HG02571 (cell line): Measurements from ENCODE around the gene ZNF330.
"Not testable (repeated sequence)": the region's sequence is repeated elsewhere in the genome, so short reads cannot be mapped to it uniquely, and the experiment has no call there.

ENCODE experiments used
- ATAC-seq: cut with Tn5 transposase; IDR thresholded peaks from one replicate; pipeline ENCODE4 v1.9.1; 2021; ENCODE audit warnings: mild to moderate bottlenecking, moderate library complexity; ENCODE audit not compliant: unreplicated experiment

ZNF330 gene

DNA sequence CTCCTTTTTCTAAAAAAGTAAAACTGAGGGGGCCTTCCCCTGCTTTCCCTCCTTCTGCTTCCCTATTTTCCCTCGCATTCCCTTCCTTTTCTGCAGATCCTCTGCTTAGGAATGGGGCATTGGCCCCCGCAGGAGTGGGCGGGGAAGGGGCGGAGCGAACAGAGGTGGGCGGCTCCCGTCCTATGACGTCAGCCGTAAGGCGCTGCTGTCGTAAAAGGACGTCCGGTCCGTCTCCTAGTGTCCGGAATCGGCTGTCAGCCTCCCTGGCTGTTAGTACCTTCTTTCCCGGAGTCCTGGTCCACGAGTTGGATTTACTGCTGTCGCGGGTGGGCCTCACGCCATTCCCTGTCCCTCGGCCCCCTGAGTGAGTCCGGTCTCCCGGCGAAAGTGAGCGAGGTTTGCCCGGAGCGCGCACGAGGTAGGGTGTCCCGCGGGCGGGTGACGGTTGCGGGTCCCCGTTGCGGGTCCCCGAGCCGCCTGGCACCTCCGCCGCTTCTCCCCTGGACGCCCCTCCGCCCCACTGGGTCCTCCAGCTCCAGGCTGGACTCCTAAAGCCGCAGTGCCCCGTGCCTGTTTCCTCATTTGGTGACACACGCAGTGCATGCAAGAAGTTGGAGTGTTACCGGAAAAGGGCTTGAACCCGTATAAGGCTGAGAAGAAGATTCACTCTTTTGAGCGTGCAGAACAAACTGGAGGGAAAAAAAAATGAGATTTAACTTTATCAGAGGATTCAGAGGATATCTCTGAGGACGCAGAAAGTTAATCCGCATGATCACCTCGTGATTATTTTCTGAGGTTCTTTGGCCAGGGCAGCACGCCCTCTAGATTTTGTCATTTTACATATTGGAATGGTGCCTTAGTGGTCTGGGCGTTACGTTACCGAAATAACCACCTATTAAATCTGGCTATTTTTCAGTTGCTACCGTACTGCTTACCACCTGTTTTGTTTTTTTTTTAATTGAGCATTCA is at the start of gene ZNF330:
Gene ZNF330, plus strand, starts transcription at position 205 of the 969 bp plus-strand sequence. CDS start 1,477 bp downstream, outside the sequence.
- peak; percentile 86 for ATAC-seq

DNA sequence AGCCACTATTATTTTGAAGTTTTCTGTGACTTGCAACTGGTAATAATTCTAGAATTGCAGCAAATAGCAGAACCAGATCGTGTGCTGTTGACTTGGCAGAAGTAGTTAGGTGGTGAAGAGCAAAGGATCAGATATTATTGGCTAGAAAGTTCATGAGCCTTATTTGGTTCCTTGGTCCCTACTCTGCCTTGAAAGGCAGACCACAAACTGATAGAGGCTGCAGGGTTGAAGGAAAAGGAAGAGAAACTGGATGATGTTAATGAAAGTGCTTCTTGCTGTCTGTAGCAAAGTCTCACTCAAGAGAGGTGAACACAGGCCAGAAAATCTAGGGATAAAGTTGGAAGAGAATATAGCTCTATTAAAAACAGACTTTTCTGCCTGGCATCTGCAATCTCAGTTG is 46.2 kb upstream of the ZNF330 start:
- ATAC-seq, result no peak

DNA sequence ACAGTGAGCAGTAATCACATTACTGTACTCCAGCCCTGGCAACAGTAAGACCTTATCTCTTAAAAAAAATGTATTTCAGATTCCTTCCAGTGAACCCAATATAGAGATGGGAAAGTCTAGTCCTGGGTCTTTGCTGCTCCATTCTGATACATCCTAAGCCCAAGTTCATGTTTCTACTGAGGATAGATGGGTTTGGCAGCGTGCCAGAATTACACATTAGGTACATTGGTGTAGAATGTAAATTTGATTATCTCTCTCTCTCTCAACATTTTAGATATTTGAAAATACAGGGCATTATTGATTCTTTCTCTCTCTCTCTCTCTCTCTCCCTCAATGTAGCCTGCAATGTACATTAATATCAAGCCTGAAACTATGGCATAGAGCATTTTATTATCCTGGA is 43.5 kb upstream of the ZNF330 start:
- no peak for ATAC-seq

DNA sequence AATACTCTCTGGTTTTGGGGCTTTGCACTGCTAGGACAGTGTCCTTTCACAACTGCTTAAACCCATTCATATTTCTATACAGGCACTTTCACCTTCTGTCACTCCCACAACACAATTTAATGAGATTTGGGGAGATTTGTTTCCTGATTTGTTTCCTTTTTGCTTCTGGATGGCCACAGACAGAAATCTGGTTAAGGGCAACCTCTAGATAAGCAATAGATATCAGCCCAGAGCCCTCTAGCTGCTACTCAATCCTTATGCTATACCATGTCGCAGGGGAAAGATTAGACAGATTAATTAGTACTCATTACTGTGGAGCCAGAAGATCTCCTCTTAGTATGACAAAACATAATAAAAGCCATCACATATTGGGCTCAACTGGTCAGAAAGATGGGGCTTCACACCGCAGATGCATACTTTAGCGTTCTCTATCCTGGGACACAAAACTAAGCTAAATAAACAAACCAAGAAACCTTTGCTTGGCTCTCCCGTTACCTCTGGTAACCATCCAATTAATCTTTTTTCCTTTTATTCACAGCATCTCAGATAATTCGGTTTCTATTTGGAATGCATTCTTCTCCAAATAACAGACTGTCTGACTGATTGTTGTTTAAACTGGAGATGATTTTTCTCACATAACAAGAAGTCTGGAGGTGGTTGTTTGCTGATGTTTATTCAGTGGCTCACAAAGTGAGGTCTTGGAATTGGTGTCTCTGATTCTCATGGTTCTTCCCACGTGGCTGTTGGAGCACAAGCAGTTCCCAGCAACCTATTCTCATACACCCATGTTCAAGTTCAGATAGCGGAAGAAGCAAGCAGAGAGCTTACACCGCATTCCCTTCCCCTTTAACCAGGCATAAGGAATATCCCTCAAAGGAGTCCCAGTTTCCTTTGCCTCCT is 41.0 kb upstream of the ZNF330 start:
- no peak for ATAC-seq

DNA sequence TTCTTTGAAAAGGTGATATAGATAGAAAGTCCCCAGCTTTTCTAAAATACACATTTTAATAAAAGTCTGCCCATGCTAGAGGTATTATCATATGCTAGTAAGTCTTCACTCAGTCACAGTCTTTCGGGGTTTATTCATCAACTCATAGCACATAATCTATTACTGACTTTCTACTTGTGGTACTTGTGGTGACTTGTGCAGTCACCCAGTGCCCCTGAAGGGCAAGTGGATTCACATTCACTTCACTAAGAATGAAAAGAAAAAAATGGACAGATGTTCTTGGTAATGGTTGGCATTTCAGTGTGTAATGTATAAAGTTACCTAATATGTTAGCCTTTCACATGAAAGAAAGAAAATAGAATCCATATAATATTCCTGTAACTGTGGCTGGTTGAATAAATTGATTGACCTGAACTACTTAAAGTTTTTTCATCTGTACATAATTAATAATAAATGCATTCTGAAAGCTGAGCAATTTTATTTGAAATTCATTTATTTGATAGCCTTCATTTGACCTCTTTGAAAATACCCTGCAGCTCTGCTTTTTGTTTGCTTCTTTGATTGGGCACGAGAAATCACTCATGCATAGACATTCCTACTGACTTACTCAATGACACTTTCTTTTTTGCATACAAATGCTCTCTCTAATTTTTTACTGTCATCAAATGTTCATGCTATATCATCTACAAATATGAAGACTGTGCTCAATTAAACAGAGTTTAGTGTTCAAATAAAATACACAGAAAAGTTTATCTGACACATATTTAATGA is 39.5 kb upstream of the ZNF330 start:
- no peak for ATAC-seq

DNA sequence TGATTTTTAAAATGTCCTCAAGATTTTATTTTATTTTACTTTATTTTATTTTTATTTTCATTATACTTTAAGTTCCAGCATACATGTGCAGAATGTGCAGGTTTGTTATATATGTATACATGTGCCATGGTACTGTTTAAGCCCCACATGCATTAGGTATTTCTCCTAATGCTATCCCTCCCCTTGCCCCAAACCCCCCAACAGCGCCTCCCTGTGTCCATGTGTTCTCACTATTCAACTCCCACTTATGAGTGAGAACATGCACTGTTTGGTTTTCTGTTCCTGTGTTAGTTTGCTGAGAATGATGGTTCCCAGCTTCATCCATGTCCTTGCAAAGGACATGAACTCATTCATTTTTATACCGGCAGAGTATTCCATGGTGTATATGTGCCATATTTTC is 37.2 kb upstream of the ZNF330 start:
- ATAC-seq, result not testable (repeated sequence)

DNA sequence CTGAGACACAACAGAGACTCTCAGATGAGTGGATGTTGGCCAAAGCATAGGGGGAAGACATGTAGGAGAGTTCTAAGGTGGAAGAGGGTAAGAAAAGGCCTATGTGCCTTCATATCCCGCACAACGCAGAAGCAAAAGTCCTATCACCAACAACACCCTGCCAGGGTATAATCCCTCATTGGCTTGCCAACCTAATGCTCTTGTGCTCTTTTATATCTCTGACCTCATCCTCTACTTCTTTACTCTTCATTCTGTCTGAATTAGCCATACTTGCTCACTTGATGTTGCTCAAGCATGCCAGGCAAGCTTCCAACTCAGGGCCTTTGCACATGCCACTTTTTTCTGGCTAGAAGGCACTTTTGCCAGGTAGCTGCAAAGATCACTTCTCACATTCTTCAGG is 28.1 kb upstream of the ZNF330 start:
- no peak for ATAC-seq

DNA sequence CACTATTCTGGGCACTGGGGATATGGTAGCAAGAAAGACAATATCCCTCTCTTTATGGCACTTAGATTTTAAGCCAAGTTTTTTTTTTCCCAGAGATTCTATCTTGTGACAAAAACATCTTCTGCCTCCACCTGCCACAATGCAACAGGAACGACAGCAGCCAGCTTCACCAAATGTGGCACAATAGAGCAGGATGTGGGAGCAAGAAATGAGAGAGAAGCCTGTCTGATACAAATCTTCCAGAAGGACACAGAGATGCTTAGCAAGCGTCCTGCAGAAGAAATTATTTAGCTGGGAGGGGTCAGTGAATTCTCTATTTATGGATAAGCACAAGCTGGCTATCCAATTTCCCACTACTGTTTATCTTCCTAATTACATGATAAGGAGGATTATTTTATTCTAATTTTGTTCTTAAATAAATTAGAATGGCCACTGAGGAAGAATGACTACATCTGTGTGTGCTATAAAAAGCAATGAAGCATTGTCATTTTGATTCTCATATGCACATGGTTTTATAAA is 27.1 kb upstream of the ZNF330 start:
- ATAC-seq, result no peak

DNA sequence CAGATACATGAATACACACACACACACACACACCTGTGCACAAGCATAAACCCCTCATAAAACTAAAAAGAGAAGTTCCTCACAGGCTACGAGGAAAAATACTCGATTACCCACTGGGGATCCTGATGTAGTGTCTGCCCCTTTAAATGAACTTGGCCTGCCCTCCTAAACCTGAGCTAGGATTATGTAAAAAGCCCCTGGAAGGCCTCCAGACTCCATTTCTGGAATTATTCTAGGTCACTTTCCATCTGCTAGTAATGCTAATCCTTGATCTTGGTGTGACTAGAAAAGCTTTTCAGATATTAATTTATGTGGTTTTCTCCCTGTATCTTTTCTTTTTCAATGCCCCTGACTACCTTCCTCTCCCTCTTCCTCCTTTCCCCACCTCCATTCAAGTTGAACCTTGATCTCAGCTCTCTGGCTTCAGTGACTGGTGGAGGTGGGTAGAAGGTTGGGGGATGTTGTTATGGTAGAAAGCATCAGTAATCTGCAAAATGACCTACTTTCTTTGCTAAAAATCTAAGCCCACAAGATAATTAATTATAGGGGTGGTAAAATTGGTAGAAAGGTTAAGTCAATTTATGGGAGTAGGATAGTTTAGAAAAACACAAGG is 25.5 kb upstream of the ZNF330 start:
- no peak for ATAC-seq

DNA sequence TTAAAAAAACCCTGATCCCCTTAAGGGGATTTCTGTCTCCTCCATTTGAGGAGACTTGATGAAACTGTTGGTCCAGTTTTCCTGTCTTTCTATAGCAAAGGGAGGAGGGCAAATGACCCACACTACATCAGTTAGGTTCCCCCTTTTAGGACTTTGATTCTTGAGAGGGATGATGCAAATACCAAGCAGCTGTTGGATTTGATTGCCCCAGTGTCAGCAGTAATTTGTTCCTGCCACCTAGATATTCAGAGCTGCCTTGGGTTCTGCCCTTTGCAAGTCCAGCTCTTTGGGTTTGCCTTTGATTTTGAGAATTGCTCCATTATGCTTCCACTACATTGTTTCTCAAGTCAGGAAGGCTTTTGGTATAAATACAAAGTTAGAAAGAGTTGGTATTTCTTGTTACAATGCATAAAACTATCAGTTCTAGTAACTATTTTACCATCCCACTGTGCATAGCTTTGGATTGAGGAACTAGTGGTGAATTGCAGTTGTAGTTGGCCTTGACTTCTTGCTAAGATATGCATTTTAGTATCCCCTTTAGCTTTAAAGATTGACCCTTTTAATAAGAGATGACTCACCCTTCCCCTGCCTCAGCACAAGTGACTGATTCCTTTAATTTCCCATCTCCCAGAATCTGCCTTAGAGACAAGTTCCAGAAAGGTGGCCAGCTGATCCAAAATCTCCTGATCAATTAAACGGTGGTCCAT is 24.3 kb upstream of the ZNF330 start:
- ATAC-seq, result no peak

DNA sequence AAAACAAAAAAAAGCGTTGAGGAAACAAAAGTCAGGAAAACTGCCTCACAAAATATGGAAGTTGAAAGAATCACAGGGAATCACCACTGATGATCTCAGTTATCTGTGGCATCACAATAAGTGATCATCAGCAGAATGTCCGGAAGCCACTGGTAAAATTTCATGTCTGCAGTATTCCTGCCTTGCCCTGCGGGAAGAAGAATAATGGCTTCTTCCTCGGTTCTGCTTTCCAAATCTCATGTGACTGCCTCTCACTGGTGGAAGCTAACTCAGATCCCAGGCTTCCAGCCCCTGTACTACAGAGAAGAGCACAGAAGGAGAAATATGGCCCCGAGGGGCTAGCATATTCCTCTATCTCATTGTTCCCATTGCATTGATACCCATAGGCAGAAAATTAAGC is 12.7 kb upstream of the ZNF330 start:
- no peak for ATAC-seq

DNA sequence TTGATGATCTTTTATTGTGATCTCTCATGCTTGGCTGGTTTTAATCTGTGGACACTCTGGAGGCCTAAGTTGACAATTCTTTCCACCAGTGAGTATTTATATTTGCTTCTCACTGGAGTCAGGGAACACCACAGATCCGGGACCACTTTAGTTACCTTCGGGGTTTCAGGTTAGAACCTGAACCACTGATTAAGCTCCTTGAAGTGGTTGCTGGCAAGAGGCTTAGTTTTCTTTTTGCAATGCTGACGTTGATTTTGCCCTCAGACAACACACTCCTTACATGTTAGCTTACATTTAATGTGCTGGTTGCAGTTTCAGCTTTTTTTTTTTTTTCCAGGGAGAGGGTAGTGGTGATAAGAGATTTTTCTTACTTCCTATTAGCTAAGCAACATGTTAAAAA is 10.5 kb upstream of the ZNF330 start:
- no peak for ATAC-seq

DNA sequence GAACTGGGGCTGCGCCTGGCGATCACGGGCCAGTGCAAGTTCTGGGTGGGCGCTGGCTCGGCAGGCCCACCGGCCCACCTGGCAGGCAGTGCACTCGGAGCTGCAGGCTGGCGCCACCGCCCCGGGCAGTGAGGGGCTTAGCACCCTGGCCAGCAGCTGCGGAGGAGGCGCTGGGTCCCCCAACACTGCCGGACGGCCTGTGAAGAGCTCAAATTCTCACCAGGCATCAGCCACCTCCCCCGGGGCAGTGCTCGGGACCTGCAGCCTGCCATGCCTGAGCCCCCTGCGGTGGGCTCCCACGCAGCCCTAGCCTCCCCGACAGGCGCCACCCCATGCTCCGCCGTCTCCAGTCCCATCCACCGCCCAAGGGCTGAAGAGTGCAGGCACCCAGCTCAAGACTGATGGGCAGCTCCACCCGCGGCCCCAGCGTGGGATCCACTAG is 7.1 kb upstream of the ZNF330 start:
- no peak for ATAC-seq

DNA sequence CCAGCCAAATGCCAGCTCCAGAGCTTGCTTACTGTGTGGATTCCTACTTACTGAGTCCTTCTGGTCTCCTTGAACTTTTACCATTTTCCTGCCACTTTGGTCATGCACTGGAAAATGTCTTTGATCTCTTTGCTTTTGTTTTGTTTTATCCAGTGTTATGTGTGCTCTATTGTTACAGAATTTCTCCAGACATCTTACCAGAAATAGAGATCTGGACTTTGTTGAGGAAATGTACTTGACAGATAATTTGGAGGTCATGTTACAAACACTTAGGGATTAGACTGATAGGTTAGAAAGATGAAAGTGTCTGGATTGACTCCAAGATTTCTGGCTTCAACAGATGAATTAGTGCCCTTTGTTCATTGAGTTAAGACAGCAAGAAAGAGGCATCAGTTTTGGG is 5.7 kb upstream of the ZNF330 start:
- no peak for ATAC-seq

DNA sequence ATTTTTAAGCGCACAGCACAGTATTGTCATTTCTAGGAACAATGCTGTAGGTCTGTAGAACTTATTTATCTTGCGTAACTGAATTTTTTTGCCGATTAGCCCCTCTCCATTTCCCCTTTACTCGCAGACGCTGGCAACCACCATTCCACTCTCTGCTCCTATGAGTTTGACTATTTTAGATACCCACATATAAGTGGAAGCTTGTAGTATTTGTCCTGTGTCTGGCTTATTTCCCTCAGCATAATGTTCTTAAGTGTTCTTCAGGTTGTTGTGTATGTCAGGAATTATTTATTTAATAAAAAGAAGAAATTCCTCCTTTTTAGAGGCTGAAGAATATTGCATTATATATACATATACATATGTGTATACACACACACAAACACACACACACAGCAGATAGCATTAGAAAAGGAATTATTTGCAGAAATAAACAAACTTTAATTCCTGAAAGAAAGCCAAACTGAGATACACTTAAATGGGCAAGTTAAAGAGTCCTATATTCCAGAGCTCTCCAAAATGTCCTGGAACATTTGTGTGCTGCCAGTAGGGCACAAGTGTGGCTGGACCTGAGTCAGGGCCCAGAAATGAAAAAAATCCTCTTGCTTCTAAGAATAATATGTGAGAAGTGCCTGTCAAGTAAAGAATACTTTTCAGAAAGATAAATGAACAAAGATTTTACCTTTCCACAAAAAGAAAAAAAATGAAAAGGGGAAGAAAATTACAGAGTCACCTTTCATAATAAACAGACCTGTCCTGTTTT is 4.5 kb upstream of the ZNF330 start:
- ATAC-seq, result no peak

DNA sequence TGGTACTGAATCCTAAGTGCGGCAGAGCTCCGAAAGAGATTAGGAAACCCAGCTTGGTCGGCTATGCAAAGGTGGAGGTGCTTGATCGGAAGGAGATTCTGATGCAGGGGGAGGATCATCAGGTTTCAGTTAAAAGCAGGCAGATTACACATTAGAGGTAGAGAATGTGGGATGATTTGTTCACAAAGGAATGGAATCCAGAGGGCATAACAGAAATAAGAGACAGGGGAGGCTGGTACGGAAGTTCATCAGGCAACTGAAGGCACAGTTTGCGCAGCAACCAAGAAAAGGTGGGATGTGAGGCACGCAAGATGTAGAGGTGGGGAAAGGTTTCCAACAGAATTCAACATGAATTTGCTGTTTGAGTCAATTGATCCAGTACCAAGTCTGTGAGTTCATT is 424 bp upstream of the ZNF330 start:
- ATAC-seq, result peak; percentile 7

DNA sequence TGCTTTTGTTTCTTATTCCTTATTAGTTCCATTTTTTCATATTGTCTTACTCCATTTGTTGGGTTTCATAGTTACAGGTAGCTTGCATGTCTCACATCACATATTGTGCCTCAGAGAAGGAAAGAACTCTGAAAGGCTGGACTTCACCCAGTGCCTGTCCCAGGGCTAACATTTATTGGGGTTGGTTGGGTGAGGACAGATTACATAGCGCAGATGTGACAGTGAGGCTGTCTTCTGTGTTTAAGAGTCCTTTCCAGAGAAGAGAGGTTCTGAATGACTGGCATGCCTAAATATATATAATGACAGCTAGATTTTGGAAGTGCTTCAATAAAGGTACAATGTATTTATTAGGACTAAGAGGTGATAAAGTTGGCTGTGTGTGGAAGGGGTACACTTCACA is 2.7 kb downstream of the ZNF330 start:
- ATAC-seq, result no peak

DNA sequence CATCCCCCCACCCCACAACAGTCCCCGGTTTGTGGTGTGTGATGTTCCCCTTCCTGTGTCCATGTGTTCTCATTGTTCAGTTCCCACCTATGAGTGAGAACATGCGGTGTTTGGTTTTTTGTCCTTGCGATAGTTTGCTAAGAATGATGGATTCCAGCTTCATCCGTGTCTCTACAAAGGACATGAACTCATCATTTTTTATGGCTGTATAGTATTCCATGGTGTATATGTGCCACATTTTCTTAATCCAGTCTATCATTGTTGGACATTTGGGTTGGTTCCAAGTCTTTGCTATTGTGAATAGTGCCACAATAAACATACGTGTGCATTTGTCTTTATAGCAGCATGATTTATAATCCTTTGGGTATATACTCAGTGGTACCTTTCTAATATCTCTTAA is 6.6 kb downstream of the ZNF330 start:
- not testable (repeated sequence) for ATAC-seq
